Endothelial cell of umbilical vein (primary cell): ENCODE measurements around the gene EIF3K. TPM values are rescaled to one million over a fixed set of nuclear protein-coding genes. Genes with fewer than 3 reads are reported as not detected.

ENCODE experiments used
- BruUV-seq: library from RNA; stranded (reverse); fragments of 400-500 nt; replicated peaks from 2 replicates; lab custom pipeline; 2021; lab: Mats Ljungman, UMichigan
- CTCF ChIA-PET: fragments of 300-600, 350-600 bp; sonication (Branson Sonifier 250); formaldehyde crosslinking; loops from one replicate; lab custom pipeline; 2021; ENCODE audit warnings: antibody characterized with exemption, inconsistent platforms; lab: Charles Lee
- POLR2A ChIA-PET: fragments of 300-600, 350-600 bp; sonication (Branson Sonifier 250); formaldehyde crosslinking; loops from one replicate; lab custom pipeline; 2021; ENCODE audit warnings: antibody characterized with exemption, inconsistent platforms; lab: Charles Lee
- DNase-seq: peaks from one replicate; pipeline ENCODE4 v3.0.0-alpha.2; 2011; ENCODE audit warnings: low read depth, low spot score
- FAIRE-seq: peaks from 2 replicates; lab custom pipeline; 2011; peaks lifted over from hg19 to GRCh38; lab: Jason Lieb, UNC
- H2AFZ ChIP-seq: 2 replicates; pipeline ENCODE4 v1.6.0; 2012; ENCODE audit warnings: low read depth, low read length, control low read depth, inconsistent platforms
- H3K27ac ChIP-seq: 2 replicates; pipeline ENCODE4 v1.5.1; 2011; ENCODE audit warnings: low read depth, mild to moderate bottlenecking, control low read depth, low read length, moderate library complexity; ENCODE audit not compliant: insufficient read depth
- H3K27me3 ChIP-seq, 2 experiments: 2 replicates each; pipeline versions ENCODE4 v1.6.0 to v1.6.1; 2011; ENCODE audit warnings: low read length in 2 of 2, mixed read lengths in 1 of 2; ENCODE audit not compliant: control insufficient read depth in 2 of 2, insufficient read depth in 2 of 2
- H3K36me3 ChIP-seq, 2 experiments: 2 replicates in 1 of 2; 3 replicates in 1 of 2; pipeline ENCODE4 v1.5.1; 2011; ENCODE audit warnings: low read length in 2 of 2, mild to moderate bottlenecking in 1 of 2, moderate library complexity in 1 of 2; ENCODE audit not compliant: control insufficient read depth in 2 of 2, insufficient read depth in 2 of 2; ENCODE audit errors: extremely low read depth in 1 of 2
- H3K4me1 ChIP-seq: 3 replicates; pipeline ENCODE4 v1.5.1; 2011; ENCODE audit warnings: mild to moderate bottlenecking, low read length; ENCODE audit not compliant: control insufficient read depth, insufficient read depth; ENCODE audit errors: extremely low read depth
- H3K4me2 ChIP-seq: 2 replicates; pipeline ENCODE4 v1.6.1; 2011; ENCODE audit warnings: low read length, control low read depth, mixed read lengths; ENCODE audit not compliant: insufficient read depth
- H3K4me3 ChIP-seq, 3 experiments: fragments of 200-600 bp in 1 of 3; sonication (generic), shearing (Covaris generic) in 1 of 3; replicated peaks in 1 of 3; 2 replicates each; pipeline ENCODE4 v1.5.1; 2011 to 2016; ENCODE audit warnings: control low read depth in 3 of 3, low read length in 3 of 3, mild to moderate bottlenecking in 2 of 3, inconsistent platforms in 1 of 3, low read depth in 1 of 3, moderate library complexity in 1 of 3; ENCODE audit not compliant: insufficient read depth in 1 of 3
- H3K79me2 ChIP-seq: 2 replicates; pipeline ENCODE4 v1.6.0; 2012; ENCODE audit warnings: low read length, inconsistent platforms; ENCODE audit not compliant: control insufficient read depth, insufficient read depth
- H3K9ac ChIP-seq: replicated peaks from 2 replicates; pipeline ENCODE3; 2011; ENCODE audit warnings: low read length, control low read depth; ENCODE audit not compliant: insufficient read depth; ENCODE audit errors: extremely low read depth
- H3K9me1 ChIP-seq: replicated peaks from 3 replicates; pipeline ENCODE4 v1.6.0; 2011; ENCODE audit warnings: mild to moderate bottlenecking, low read length; ENCODE audit not compliant: control insufficient read depth, insufficient read depth; ENCODE audit errors: extremely low read depth
- H3K9me3 ChIP-seq: replicated peaks from 2 replicates; pipeline ENCODE4 v1.5.1; 2012; ENCODE audit warnings: low read length, inconsistent platforms; ENCODE audit not compliant: control insufficient read depth, insufficient read depth
- H4K20me1 ChIP-seq: replicated peaks from 2 replicates; pipeline ENCODE3; 2011; ENCODE audit warnings: mild to moderate bottlenecking, low read length; ENCODE audit not compliant: control insufficient read depth, insufficient read depth; ENCODE audit errors: extremely low read depth
- CTCF ChIP-seq, 2 donors: IDR thresholded peaks; 1 replicate in 1 of 2; 2 replicates in 1 of 2; pipeline ENCODE4 v1.5.1; 2011; ENCODE audit warnings: low read length in 2 of 2, mild to moderate bottlenecking in 2 of 2, moderate library complexity in 2 of 2, control low read depth in 1 of 2, inconsistent platforms in 1 of 2, low read depth in 1 of 2; ENCODE audit not compliant: insufficient read depth in 1 of 2; ENCODE audit errors: extremely low read depth in 1 of 2
- FOS ChIP-seq: IDR thresholded peaks from 2 replicates; pipeline ENCODE4 v1.6.1; 2011; ENCODE audit warnings: mild to moderate bottlenecking, low read length, moderate library complexity, borderline replicate concordance; ENCODE audit not compliant: insufficient read depth
- GATA2 ChIP-seq: IDR thresholded peaks from 2 replicates; pipeline ENCODE4 v1.7.0; 2011; ENCODE audit warnings: low read depth, mild to moderate bottlenecking, moderate library complexity, mixed read lengths, low read length; ENCODE audit not compliant: insufficient read length, insufficient read depth
- JUN ChIP-seq: IDR thresholded peaks from 2 replicates; pipeline ENCODE4 v1.6.1; 2011; ENCODE audit warnings: borderline replicate concordance, low read depth; ENCODE audit not compliant: insufficient read length, insufficient read depth
- MAX ChIP-seq: IDR thresholded peaks from 2 replicates; pipeline ENCODE4 v1.6.1; 2011; ENCODE audit not compliant: insufficient read depth, insufficient read length
- MYC ChIP-seq: IDR thresholded peaks from one replicate; pipeline ENCODE4 v1.6.1; 2011; ENCODE audit warnings: mild to moderate bottlenecking, low read depth, low read length
- POLR2A ChIP-seq: IDR thresholded peaks from 2 replicates; pipeline ENCODE4 v1.6.1; 2012; ENCODE audit warnings: low read depth, mild to moderate bottlenecking, control low read depth, low read length
- POLR2AphosphoS5 ChIP-seq: IDR thresholded peaks from 2 replicates; pipeline ENCODE4 v1.6.1; 2012; ENCODE audit warnings: low read depth, mild to moderate bottlenecking, control low read depth, low read length, moderate library complexity; ENCODE audit not compliant: insufficient read depth
- dilution Hi-C: fragments of 300-500 bp; cut with MboI; formaldehyde crosslinking; loops from one replicate; pipeline ENCODE4 v1.15.0; 2019; ENCODE audit warnings: low sequenced_read_pairs; ENCODE audit not compliant: extremely low pct_ligation_motif_present
- intact Hi-C: fragments of 100-400 bp; cut with micrococcal nuclease; formaldehyde crosslinking; loops from one replicate; pipeline ENCODE4 v1.10.0; 2022
- polyA plus RNA-seq, 4 experiments: library from polyadenylated mRNA; depleted of rRNA in 3 of 4; stranded (reverse) in 3 of 4; unstranded in 1 of 4; fragments of >200 nt; gene quantifications; 2 replicates each; pipeline versions ENCODE4 v1.2.1 to v1.2.3, GENCODE V29; 2011 to 2012; ENCODE audit warnings: missing spikeins in 1 of 4
- total RNA-seq: library from RNA; stranded (reverse); gene quantifications from 2 replicates; pipeline ENCODE4 v1.2.3, GENCODE V29; 2021

The EIF3K gene
- total and polyA plus RNA-seq, 2 donors (not counting 3 experiments of a cell fraction or from before 2014, with no cell fraction given): 267 to 584 TPM

- Histone ChIP-seq H2AFZ (no peak overlapping the region), H3K36me3 (peaks cover 0 to 2% of the 10 kb centered on the region in 2 experiments), H3K4me1 (peaks cover 58% of the 10 kb centered on the region), H3K79me2 (peaks cover 93% of the 10 kb centered on the region), H3K4me2 (no peak overlapping the region), H3K9me3 (no peaks in the 10 kb centered on the region), H3K9ac (no peak overlapping the region), H3K9me1 (no peaks in the 10 kb centered on the region), H3K27me3 (no peaks in the 10 kb centered on the region), H3K4me3 (no peak overlapping the region), H4K20me1 (no peaks in the 10 kb centered on the region), H3K27ac (no peak overlapping the region)
- ChIA-PET CTCF (no interaction called here), POLR2A (no interaction called here)
- dilution Hi-C loops (no loop called here), intact Hi-C loops (no loop called here)
- no peak for TF ChIP-seq GATA2
- no peak for TF ChIP-seq MYC
- TF ChIP-seq POLR2AphosphoS5: no peak
- TF ChIP-seq CTCF (IDR thresholded peaks at IDR 0.05; ENCODE audit: extremely low read depth in 1 of 2, insufficient read depth in 1 of 2, low read depth in 1 of 2, low read length in 2 of 2): no peak
- no peak for DNase-seq
- no TSS peak for BruUV-seq
- FAIRE-seq: no peak
These were observed 54.0 kb downstream of the EIF3K start for GRCh38 chr19:38673030-38673429.

- Histone ChIP-seq H3K36me3 (peaks cover 0 to 2% of the 10 kb centered on the region in 2 experiments), H3K79me2 (peaks cover 93% of the 10 kb centered on the region), H3K4me2 (no peak overlapping the region), H3K9me1 (no peaks in the 10 kb centered on the region), H3K27ac (no peak overlapping the region), H3K27me3 (no peaks in the 10 kb centered on the region), H4K20me1 (no peaks in the 10 kb centered on the region), H3K9ac (no peak overlapping the region), H3K4me1 (peaks cover 52% of the 10 kb centered on the region), H3K9me3 (no peaks in the 10 kb centered on the region), H3K4me3 (no peak overlapping the region), H2AFZ (no peak overlapping the region)
- BruUV-seq: no TSS peak
- TF ChIP-seq POLR2A (no peak), JUN (no peak), FOS (no peak), MAX (no peak), POLR2AphosphoS5 (no peak), CTCF (IDR thresholded peaks at IDR 0.05; ENCODE audit: extremely low read depth in 1 of 2, insufficient read depth in 1 of 2, low read depth in 1 of 2, low read length in 2 of 2) (no peak)
- FAIRE-seq (no peak), DNase-seq (no peak)
- CTCF ChIA-PET: no interaction called here
- dilution Hi-C loops: no loop called here
- POLR2A ChIA-PET: no interaction called here
- intact Hi-C loops: no loop called here
These were observed 55.6 kb downstream of the EIF3K start for GRCh38 chr19:38674388-38675171.
